ENCODE measurements around the gene ST6GALNAC1. TPM values are rescaled to one million over a fixed set of nuclear protein-coding genes. Genes with fewer than 3 reads are reported as not detected.
A peak's percentile ranks its signal among the peaks of the same experiment; 100 is the strongest.

Gene ST6GALNAC1
- total and polyA plus RNA-seq, 4 donors: 13.9 to 24.9 (median 20.9) TPM

- Histone ChIP-seq H3K27ac (ENCODE audit: low read depth in 1 of 2, low read length in 1 of 2) (peak within 1 kb of the TSS in 1 of 2 donors; percentile 92), H3K4me3 (peak within 1 kb of the TSS; percentile 68), H3K27me3 (ENCODE audit: control insufficient read depth in 3 of 3, insufficient read depth in 3 of 3, low read length in 2 of 3) (peaks cover 0 to 39% (median 30%) of the 10 kb centered on the region in 3 donors), H3K4me1 (ENCODE audit: control insufficient read depth in 5 of 5, insufficient read depth in 5 of 5, low read length in 5 of 5) (peaks cover 0 to 6% (median 4%) of the 10 kb centered on the region in 5 donors), H3K36me3 (ENCODE audit: control insufficient read depth in 4 of 4, insufficient read depth in 4 of 4, low read length in 4 of 4) (no peaks in the 10 kb centered on the region), H3K9ac (ENCODE audit: insufficient read depth in 1 of 2, low read length in 2 of 2) (no peak within 1 kb of the TSS), H3K9me3 (ENCODE audit: control insufficient read depth in 4 of 4, insufficient read depth in 3 of 4, low read length in 3 of 4) (no peaks in the 10 kb centered on the region)
- 1% methylated on average over 61 to 84 of the region's 84 CpGs for WGBS, 2 donors
- TF ChIP-seq, protein P1, sequence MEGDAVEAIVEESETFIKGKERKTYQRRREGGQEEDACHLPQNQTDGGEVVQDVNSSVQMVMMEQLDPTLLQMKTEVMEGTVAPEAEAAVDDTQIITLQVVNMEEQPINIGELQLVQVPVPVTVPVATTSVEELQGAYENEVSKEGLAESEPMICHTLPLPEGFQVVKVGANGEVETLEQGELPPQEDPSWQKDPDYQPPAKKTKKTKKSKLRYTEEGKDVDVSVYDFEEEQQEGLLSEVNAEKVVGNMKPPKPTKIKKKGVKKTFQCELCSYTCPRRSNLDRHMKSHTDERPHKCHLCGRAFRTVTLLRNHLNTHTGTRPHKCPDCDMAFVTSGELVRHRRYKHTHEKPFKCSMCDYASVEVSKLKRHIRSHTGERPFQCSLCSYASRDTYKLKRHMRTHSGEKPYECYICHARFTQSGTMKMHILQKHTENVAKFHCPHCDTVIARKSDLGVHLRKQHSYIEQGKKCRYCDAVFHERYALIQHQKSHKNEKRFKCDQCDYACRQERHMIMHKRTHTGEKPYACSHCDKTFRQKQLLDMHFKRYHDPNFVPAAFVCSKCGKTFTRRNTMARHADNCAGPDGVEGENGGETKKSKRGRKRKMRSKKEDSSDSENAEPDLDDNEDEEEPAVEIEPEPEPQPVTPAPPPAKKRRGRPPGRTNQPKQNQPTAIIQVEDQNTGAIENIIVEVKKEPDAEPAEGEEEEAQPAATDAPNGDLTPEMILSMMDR (IDR thresholded peaks at IDR 0.05; ENCODE audit: control extremely low read depth, extremely low read depth): peak; percentile 29
- ATAC-seq (ENCODE audit: insufficient read depth, low FRiP score): peak; percentile 91
- peak; percentile 49 to 70 (median 57) for DNase-seq
Observed at GRCh38 chr17:76585649-76586593, 57.6 kb downstream of the ST6GALNAC1 start, which contains the start of gene ST6GALNAC2. Gene ST6GALNAC2, minus strand, starts transcription at chr17:76585860. Its CDS starts 52 bp downstream, at chr17:76585808.

- peaks cover 0 to 39% (median 30%) of the 10 kb centered on the region in 3 donors for H3K27me3 ChIP-seq (ENCODE audit: control insufficient read depth in 3 of 3, insufficient read depth in 3 of 3, low read length in 2 of 3)
- H3K9ac ChIP-seq (ENCODE audit: insufficient read depth in 1 of 2, low read length in 2 of 2): no peak overlapping the region
- WGBS, 2 donors: 0 to 1% methylated on average over 56 to 62 of the region's 62 CpGs
- ATAC-seq (ENCODE audit: insufficient read depth, low FRiP score) (peak; percentile 9), DNase-seq (peak in 2 of 3 donors; percentile 37 to 38)
- no peaks in the 10 kb centered on the region for H3K36me3 ChIP-seq (ENCODE audit: control insufficient read depth in 4 of 4, insufficient read depth in 4 of 4, low read length in 4 of 4)
- no peaks in the 10 kb centered on the region for H3K9me3 ChIP-seq (ENCODE audit: control insufficient read depth in 4 of 4, insufficient read depth in 3 of 4, low read length in 3 of 4)
- peak overlapping the region; percentile 68 for H3K4me3 ChIP-seq
- peaks cover 0 to 6% (median 4%) of the 10 kb centered on the region in 5 donors for H3K4me1 ChIP-seq (ENCODE audit: control insufficient read depth in 5 of 5, insufficient read depth in 5 of 5, low read length in 5 of 5)
- peak overlapping the region in 1 of 2 donors; percentile 92 for H3K27ac ChIP-seq (ENCODE audit: low read depth in 1 of 2, low read length in 1 of 2)
- TF ChIP-seq, protein P1 (IDR thresholded peaks at IDR 0.05; ENCODE audit: control extremely low read depth, extremely low read depth): no peak
Observed at GRCh38 chr17:76585033-76585648, 58.4 kb downstream of the ST6GALNAC1 start.

- Histone ChIP-seq H3K9me3 (ENCODE audit: control insufficient read depth in 4 of 4, insufficient read depth in 3 of 4, low read length in 3 of 4) (no peaks in the 10 kb centered on the region), H3K9ac (ENCODE audit: insufficient read depth in 1 of 2, low read length in 2 of 2) (no peak overlapping the region), H3K4me1 (ENCODE audit: control insufficient read depth in 5 of 5, insufficient read depth in 5 of 5, low read length in 5 of 5) (peaks cover 0 to 6% (median 4%) of the 10 kb centered on the region in 5 donors), H3K27ac (ENCODE audit: low read depth in 1 of 2, low read length in 1 of 2) (peak overlapping the region in 1 of 2 donors; percentile 92), H3K36me3 (ENCODE audit: control insufficient read depth in 4 of 4, insufficient read depth in 4 of 4, low read length in 4 of 4) (no peaks in the 10 kb centered on the region), H3K27me3 (ENCODE audit: control insufficient read depth in 3 of 3, insufficient read depth in 3 of 3, low read length in 2 of 3) (peaks cover 0 to 39% (median 30%) of the 10 kb centered on the region in 3 donors), H3K4me3 (peak overlapping the region; percentile 68)
- TF ChIP-seq, protein P1 (IDR thresholded peaks at IDR 0.05; ENCODE audit: control extremely low read depth, extremely low read depth): no peak
- ATAC-seq (ENCODE audit: insufficient read depth, low FRiP score) (no peak), DNase-seq (no peak)
- 23 to 27% methylated on average over 16 to 17 of the region's 17 CpGs for WGBS, 2 donors
Observed at GRCh38 chr17:76584427-76585032, 59.0 kb downstream of the ST6GALNAC1 start.
